Ishikawa (cell line): ENCODE measurements around the gene MAPRE3.

ENCODE experiments used
- CEBPB ChIP-seq: IDR thresholded peaks from 2 replicates; pipeline ENCODE4 v1.6.1; 2012
- CREB1 ChIP-seq: IDR thresholded peaks from 2 replicates; pipeline ENCODE4 v1.6.1; 2012; ENCODE audit warnings: low read depth
- EGR1 ChIP-seq: IDR thresholded peaks from 2 replicates; pipeline ENCODE4 v1.6.1; 2012
- EP300 ChIP-seq: IDR thresholded peaks from 2 replicates; pipeline ENCODE4 v1.6.1; 2012; ENCODE audit warnings: borderline replicate concordance
- FOXM1 ChIP-seq: IDR thresholded peaks from 2 replicates; pipeline ENCODE4 v1.6.1; 2012; ENCODE audit warnings: low read depth, borderline replicate concordance
- RAD21 ChIP-seq: IDR thresholded peaks from 2 replicates; pipeline ENCODE4 v1.6.1; 2012; ENCODE audit warnings: low read depth
- TAF1 ChIP-seq: IDR thresholded peaks from 2 replicates; pipeline ENCODE4 v1.6.1; 2012; ENCODE audit warnings: low read depth, mild to moderate bottlenecking
- TCF12 ChIP-seq: IDR thresholded peaks from 2 replicates; pipeline ENCODE4 v1.6.1; 2012; ENCODE audit warnings: low read depth
- TEAD4 ChIP-seq: IDR thresholded peaks from 2 replicates; pipeline ENCODE4 v1.6.1; 2012
- YY1 ChIP-seq: IDR thresholded peaks from 2 replicates; pipeline ENCODE4 v1.6.1; 2012; ENCODE audit warnings: low read depth
- TF ChIP-seq, protein P1 (sequence below): IDR thresholded peaks from 2 replicates; pipeline ENCODE4 v1.6.1; 2012
- TF ChIP-seq, protein P2 (sequence below): IDR thresholded peaks from 2 replicates; pipeline ENCODE4 v1.6.1; 2012; ENCODE audit warnings: low read depth, mild to moderate bottlenecking
- TF ChIP-seq, protein P3 (sequence below): IDR thresholded peaks from 2 replicates; pipeline ENCODE4 v1.6.1; 2012

DNA sequence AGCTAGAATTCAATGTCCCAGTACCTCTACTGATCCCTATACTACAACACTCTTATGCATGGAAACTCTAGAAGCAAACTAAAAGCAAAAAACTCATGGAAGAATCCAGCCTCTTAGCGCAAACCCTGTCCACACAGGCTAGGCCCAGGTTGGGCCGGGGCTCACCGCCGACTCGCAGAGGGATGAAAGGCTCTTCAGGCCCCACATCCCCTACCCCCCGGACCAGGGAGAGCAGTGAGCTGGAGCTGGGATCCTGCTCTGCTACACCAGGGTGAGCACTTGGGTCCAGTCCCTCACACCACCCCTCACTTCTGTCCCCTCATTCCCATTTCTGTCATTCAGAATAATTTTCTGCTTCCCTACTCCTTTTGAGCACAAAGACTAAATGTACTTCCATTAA is 99.0 kb downstream of the MAPRE3 start:
- TF ChIP-seq TAF1 (no peak), CREB1 (no peak), YY1 (no peak), FOXM1 (no peak), EP300 (no peak), CEBPB (no peak), TCF12 (no peak), RAD21 (no peak), TEAD4 (no peak), EGR1 (no peak)
- TF ChIP-seq, protein P1, sequence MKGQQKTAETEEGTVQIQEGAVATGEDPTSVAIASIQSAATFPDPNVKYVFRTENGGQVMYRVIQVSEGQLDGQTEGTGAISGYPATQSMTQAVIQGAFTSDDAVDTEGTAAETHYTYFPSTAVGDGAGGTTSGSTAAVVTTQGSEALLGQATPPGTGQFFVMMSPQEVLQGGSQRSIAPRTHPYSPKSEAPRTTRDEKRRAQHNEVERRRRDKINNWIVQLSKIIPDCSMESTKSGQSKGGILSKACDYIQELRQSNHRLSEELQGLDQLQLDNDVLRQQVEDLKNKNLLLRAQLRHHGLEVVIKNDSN = no peak
- TF ChIP-seq, protein P2, sequence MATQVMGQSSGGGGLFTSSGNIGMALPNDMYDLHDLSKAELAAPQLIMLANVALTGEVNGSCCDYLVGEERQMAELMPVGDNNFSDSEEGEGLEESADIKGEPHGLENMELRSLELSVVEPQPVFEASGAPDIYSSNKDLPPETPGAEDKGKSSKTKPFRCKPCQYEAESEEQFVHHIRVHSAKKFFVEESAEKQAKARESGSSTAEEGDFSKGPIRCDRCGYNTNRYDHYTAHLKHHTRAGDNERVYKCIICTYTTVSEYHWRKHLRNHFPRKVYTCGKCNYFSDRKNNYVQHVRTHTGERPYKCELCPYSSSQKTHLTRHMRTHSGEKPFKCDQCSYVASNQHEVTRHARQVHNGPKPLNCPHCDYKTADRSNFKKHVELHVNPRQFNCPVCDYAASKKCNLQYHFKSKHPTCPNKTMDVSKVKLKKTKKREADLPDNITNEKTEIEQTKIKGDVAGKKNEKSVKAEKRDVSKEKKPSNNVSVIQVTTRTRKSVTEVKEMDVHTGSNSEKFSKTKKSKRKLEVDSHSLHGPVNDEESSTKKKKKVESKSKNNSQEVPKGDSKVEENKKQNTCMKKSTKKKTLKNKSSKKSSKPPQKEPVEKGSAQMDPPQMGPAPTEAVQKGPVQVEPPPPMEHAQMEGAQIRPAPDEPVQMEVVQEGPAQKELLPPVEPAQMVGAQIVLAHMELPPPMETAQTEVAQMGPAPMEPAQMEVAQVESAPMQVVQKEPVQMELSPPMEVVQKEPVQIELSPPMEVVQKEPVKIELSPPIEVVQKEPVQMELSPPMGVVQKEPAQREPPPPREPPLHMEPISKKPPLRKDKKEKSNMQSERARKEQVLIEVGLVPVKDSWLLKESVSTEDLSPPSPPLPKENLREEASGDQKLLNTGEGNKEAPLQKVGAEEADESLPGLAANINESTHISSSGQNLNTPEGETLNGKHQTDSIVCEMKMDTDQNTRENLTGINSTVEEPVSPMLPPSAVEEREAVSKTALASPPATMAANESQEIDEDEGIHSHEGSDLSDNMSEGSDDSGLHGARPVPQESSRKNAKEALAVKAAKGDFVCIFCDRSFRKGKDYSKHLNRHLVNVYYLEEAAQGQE = no peak
- TF ChIP-seq, protein P3, sequence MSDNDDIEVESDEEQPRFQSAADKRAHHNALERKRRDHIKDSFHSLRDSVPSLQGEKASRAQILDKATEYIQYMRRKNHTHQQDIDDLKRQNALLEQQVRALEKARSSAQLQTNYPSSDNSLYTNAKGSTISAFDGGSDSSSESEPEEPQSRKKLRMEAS = no peak
